ENCODE measurements around the gene NCKAP5. TPM values are rescaled to one million over a fixed set of nuclear protein-coding genes. Genes with fewer than 3 reads are reported as not detected.
A peak's percentile ranks its signal among the peaks of the same experiment; 100 is the strongest.

NCKAP5 gene
- total and polyA plus RNA-seq, 9 of the 15 experiments (the other 6 are each of a cell fraction or from before 2014, with no cell fraction given): not detected

DNA sequence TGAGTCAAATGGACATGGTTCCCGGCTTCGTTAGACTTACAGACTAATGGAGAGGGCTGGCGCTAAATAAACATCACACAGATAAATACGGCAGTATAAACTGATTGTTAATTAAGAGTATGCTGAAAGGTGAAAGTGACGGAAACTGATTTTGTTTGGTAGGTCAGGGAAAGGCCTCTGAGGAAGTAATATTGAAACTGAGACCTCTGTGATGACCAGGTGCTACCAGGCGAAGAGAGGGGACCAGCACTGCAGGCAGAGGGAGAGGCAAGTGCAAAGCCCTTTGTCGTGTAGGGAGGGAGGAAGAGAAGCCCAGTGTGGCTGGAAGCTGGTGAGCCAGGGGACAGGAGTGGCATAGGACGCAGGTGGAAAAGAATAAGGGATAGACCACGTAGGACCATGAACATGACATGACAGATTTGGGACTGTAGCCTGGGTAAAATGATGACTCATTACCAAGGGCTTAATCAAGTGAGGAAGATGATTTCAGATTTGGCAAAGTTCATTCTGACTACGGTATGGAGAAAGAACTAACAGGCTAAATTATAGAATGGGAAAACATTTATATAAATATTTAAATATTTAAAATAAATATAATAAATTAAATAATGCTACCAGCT is 433.1 kb downstream of the NCKAP5 start:
- no peak overlapping the region for H3K4me3 ChIP-seq
- H4K20me1 ChIP-seq (replicated peaks; ENCODE audit: control insufficient read depth, insufficient read depth, low read length): no peaks in the 10 kb centered on the region
- no peak overlapping the region for H3K27ac ChIP-seq (ENCODE audit: extremely low read depth, low read depth, low read length)
- WGBS (ENCODE audit: insufficient coverage, low coverage, missing lambda C conversion rate): 0% methylated on average over 9 of the region's 10 CpGs
- no peak overlapping the region for H3K4me2 ChIP-seq (ENCODE audit: insufficient read depth, low read length)
- H3K9me1 ChIP-seq (ENCODE audit: control insufficient read depth, insufficient read depth, low read length): no peaks in the 10 kb centered on the region
- intact Hi-C loops (cut with micrococcal nuclease) (no loop called here), in situ Hi-C loops (cut with MboI) (no loop called here)
- TF ChIP-seq MAFG (tag; conservative IDR thresholded peaks at IDR 0.05) (0 out of 2 replicates have a peak, but pooled peaks have one; percentile 21), TCF3 (CRISPR knock-in tag; IDR thresholded peaks at IDR 0.05) (no peak), ZNF316 (IDR thresholded peaks at IDR 0.05) (peak; percentile 59)
- no peak for FAIRE-seq
- BruUV-seq (replicated peaks): no TSS peak
- no peaks in the 10 kb centered on the region for H3K27me3 ChIP-seq (ENCODE audit: control insufficient read depth in 2 of 2, insufficient read depth in 2 of 2, low read length in 2 of 2)
- no peaks in the 10 kb centered on the region for H3K9me3 ChIP-seq (replicated peaks; ENCODE audit: control insufficient read depth, insufficient read depth, low read depth, low read length)
- no peak overlapping the region for H3K9ac ChIP-seq (ENCODE audit: insufficient read depth in 1 of 2, low read depth in 2 of 2, low read length in 2 of 2)
- no peaks in the 10 kb centered on the region for H3K79me2 ChIP-seq (ENCODE audit: control insufficient read depth, insufficient read depth, low read length)
- ATAC-seq: no peak
- H3K4me1 ChIP-seq (replicated peaks in 1 of 2; ENCODE audit: control insufficient read depth in 2 of 2, insufficient read depth in 2 of 2, low read length in 2 of 2): no peaks in the 10 kb centered on the region
- ChIA-PET CTCF (ENCODE audit: low intra/inter-chr PET ratio) (no interaction called here), POLR2A (no interaction called here)
- DNase-seq (ENCODE audit: extremely low read depth in 1 of 4, low spot score in 3 of 4): no peak
- H3K36me3 ChIP-seq (ENCODE audit: control insufficient read depth, insufficient read depth, low read length): no peaks in the 10 kb centered on the region
- no peak overlapping the region for H2AFZ ChIP-seq (ENCODE audit: low read depth, low read length)

DNA sequence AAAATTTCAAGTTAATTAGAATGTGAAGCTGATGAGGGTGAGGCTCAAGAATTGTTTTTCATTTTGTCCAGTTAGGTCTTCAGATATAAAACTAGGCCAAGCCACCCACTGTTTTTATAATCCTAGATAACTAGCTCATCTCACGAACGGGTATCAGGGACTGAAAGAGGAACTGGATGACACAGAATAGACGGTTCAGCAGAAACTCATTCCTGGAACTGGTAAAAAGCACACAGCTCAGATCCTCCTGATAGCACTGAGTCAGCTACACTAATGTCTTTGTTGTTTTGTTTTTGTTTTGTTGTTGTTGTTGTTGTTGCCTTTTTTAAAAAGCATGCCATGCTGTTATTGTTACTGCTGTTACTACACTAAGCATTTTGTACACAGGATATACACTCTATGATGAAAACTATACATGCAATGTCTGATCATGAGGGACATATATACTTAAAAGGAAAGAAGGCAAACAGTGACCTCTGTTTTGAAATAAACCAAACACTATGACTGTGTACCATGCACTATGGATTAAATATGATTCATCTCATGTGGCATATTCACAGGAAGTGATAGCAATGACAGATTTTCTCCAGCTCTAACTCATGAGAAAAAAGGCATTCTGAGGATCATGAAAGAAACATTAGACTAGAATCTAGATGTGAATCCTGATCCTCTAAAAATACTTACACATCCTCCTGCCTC is 437.6 kb downstream of the NCKAP5 start:
- WGBS (ENCODE audit: insufficient coverage, low coverage, missing lambda C conversion rate): 0% methylated on average over 3 of the region's 3 CpGs
- ChIA-PET POLR2A (interaction anchor here (0.7 to 1.0 kb wide), 2 partner anchors 16 to 117 kb away, joined by 3 read pairs; no protein-coding TSS in a partner anchor), CTCF (ENCODE audit: low intra/inter-chr PET ratio) (no interaction called here)
- Histone ChIP-seq H3K4me3 (no peak overlapping the region), H3K4me2 (ENCODE audit: insufficient read depth, low read length) (no peak overlapping the region), H3K4me1 (replicated peaks in 1 of 2; ENCODE audit: control insufficient read depth in 2 of 2, insufficient read depth in 2 of 2, low read length in 2 of 2) (no peaks in the 10 kb centered on the region), H3K36me3 (ENCODE audit: control insufficient read depth, insufficient read depth, low read length) (no peaks in the 10 kb centered on the region), H3K79me2 (ENCODE audit: control insufficient read depth, insufficient read depth, low read length) (no peaks in the 10 kb centered on the region), H2AFZ (ENCODE audit: low read depth, low read length) (no peak overlapping the region), H3K9me1 (ENCODE audit: control insufficient read depth, insufficient read depth, low read length) (no peaks in the 10 kb centered on the region), H3K27me3 (ENCODE audit: control insufficient read depth in 2 of 2, insufficient read depth in 2 of 2, low read length in 2 of 2) (no peaks in the 10 kb centered on the region), H3K27ac (ENCODE audit: extremely low read depth, low read depth, low read length) (no peak overlapping the region), H4K20me1 (replicated peaks; ENCODE audit: control insufficient read depth, insufficient read depth, low read length) (no peaks in the 10 kb centered on the region), H3K9ac (ENCODE audit: insufficient read depth in 1 of 2, low read depth in 2 of 2, low read length in 2 of 2) (no peak overlapping the region), H3K9me3 (replicated peaks; ENCODE audit: control insufficient read depth, insufficient read depth, low read depth, low read length) (no peaks in the 10 kb centered on the region)
- DNase-seq (ENCODE audit: extremely low read depth in 1 of 4, low spot score in 3 of 4) (no peak), FAIRE-seq (no peak), ATAC-seq (no peak)
- intact Hi-C loops (cut with micrococcal nuclease) (no loop called here), in situ Hi-C loops (cut with MboI) (no loop called here)
- TF ChIP-seq PTBP1 (IDR thresholded peaks at IDR 0.05; ENCODE audit: low read depth, low read length) (no peak), KLF1 (tag; IDR thresholded peaks at IDR 0.05) (no peak), DACH1 (IDR thresholded peaks at IDR 0.05; ENCODE audit: partially characterized antibody) (no peak), POLR2H (tag; IDR thresholded peaks at IDR 0.05; ENCODE audit: low read depth) (no peak), ZNF436 (CRISPR knock-in tag; IDR thresholded peaks at IDR 0.05) (no peak), POLR2A (conservative IDR thresholded peaks at IDR 0.05) (no peak)
- TF ChIP-seq, protein P1, sequence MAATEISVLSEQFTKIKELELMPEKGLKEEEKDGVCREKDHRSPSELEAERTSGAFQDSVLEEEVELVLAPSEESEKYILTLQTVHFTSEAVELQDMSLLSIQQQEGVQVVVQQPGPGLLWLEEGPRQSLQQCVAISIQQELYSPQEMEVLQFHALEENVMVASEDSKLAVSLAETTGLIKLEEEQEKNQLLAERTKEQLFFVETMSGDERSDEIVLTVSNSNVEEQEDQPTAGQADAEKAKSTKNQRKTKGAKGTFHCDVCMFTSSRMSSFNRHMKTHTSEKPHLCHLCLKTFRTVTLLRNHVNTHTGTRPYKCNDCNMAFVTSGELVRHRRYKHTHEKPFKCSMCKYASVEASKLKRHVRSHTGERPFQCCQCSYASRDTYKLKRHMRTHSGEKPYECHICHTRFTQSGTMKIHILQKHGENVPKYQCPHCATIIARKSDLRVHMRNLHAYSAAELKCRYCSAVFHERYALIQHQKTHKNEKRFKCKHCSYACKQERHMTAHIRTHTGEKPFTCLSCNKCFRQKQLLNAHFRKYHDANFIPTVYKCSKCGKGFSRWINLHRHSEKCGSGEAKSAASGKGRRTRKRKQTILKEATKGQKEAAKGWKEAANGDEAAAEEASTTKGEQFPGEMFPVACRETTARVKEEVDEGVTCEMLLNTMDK (IDR thresholded peaks at IDR 0.05; ENCODE audit: borderline replicate concordance, insufficient read depth, low read depth, low read length, poor library complexity, severe bottlenecking): no peak
- TF ChIP-seq, protein P2, sequence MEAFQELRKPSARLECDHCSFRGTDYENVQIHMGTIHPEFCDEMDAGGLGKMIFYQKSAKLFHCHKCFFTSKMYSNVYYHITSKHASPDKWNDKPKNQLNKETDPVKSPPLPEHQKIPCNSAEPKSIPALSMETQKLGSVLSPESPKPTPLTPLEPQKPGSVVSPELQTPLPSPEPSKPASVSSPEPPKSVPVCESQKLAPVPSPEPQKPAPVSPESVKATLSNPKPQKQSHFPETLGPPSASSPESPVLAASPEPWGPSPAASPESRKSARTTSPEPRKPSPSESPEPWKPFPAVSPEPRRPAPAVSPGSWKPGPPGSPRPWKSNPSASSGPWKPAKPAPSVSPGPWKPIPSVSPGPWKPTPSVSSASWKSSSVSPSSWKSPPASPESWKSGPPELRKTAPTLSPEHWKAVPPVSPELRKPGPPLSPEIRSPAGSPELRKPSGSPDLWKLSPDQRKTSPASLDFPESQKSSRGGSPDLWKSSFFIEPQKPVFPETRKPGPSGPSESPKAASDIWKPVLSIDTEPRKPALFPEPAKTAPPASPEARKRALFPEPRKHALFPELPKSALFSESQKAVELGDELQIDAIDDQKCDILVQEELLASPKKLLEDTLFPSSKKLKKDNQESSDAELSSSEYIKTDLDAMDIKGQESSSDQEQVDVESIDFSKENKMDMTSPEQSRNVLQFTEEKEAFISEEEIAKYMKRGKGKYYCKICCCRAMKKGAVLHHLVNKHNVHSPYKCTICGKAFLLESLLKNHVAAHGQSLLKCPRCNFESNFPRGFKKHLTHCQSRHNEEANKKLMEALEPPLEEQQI (IDR thresholded peaks at IDR 0.05): no peak
- no TSS peak for BruUV-seq (replicated peaks)

All from K562 (cell line).